Lower leg skin (tissue), 3 donors: ENCODE results near the gene SMIM13.

Experiments
- CTCF ChIP-seq, 3 donors: fragments of 450-650 bp; IDR thresholded peaks; one replicate each; pipeline ENCODE4 v1.5.1; 2016; ENCODE audit warnings: antibody characterized with exemption in 3 of 3, mild to moderate bottlenecking in 3 of 3, moderate library complexity in 2 of 3
- POLR2A ChIP-seq, 2 donors: fragments of 450-650 bp; IDR thresholded peaks; one replicate each; pipeline ENCODE4 v1.6.1; 2016 to 2017; ENCODE audit warnings: antibody characterized with exemption in 2 of 2, mild to moderate bottlenecking in 1 of 2, moderate library complexity in 1 of 2

GRCh38 chr6:11144393-11144851, 50.8 kb downstream of the SMIM13 start:
- peak in 1 of 3 donors; percentile 91 for TF ChIP-seq CTCF (IDR thresholded peaks at IDR 0.05)
- TF ChIP-seq POLR2A (IDR thresholded peaks at IDR 0.05), result no peak
